Measurements from ENCODE around the gene PNRC2. TPM values are rescaled to one million over a fixed set of nuclear protein-coding genes. Genes with fewer than 3 reads are reported as not detected.

The PNRC2 gene
- total and polyA plus RNA-seq, 2 of the 13 experiments (the other 11 are each of a cell fraction or from before 2014, with no cell fraction given) = 74.9 to 97.5 TPM

- TF ChIP-seq HMGXB4 (CRISPR knock-in tag; IDR thresholded peaks at IDR 0.05; ENCODE audit: borderline replicate concordance in 1 of 2, low read depth in 1 of 2) (no peak), JUND (CRISPR knock-in tag; IDR thresholded peaks at IDR 0.05) (no peak), SETDB1 (CRISPR knock-in tag; IDR thresholded peaks at IDR 0.05; ENCODE audit: borderline replicate concordance) (no peak), PLRG1 (conservative IDR thresholded peaks at IDR 0.05) (no peak), ZNF83 (CRISPR knock-in tag; IDR thresholded peaks at IDR 0.05; ENCODE audit: borderline replicate concordance) (no peak), SKIL (CRISPR knock-in tag; IDR thresholded peaks at IDR 0.05; ENCODE audit: borderline replicate concordance) (no peak), ZNF180 (CRISPR knock-in tag; IDR thresholded peaks at IDR 0.05; ENCODE audit: borderline replicate concordance, low read depth) (no peak), TBX2 (CRISPR knock-in tag; IDR thresholded peaks at IDR 0.05; ENCODE audit: borderline replicate concordance) (peak; percentile 56), ZNF501 (CRISPR knock-in tag; IDR thresholded peaks at IDR 0.05) (0 out of 2 replicates have a peak, but pooled peaks have one; percentile 44), SMARCC2 (IDR thresholded peaks at IDR 0.05) (no peak), RXRB (CRISPR knock-in tag; IDR thresholded peaks at IDR 0.05; ENCODE audit: borderline replicate concordance) (peak; percentile 67), ZNF296 (CRISPR knock-in tag; conservative IDR thresholded peaks at IDR 0.05) (no peak), MAX (IDR thresholded peaks at IDR 0.05) (peak; percentile 40; the same call in 1 of the 2 replicates), HNF1A (IDR thresholded peaks at IDR 0.05; ENCODE audit: low read depth) (no peak), HNF1A (CRISPR knock-in tag; IDR thresholded peaks at IDR 0.05; ENCODE audit: borderline replicate concordance) (no peak), ARID5B (CRISPR knock-in tag; IDR thresholded peaks at IDR 0.05) (peak; percentile 78), ZNF543 (CRISPR knock-in tag; IDR thresholded peaks at IDR 0.05) (no peak)
Measured at GRCh38 chr1:24003331-24003972, 43.8 kb downstream of the PNRC2 start (continued).
